Measurements from ENCODE around the gene AMBN. TPM values are rescaled to one million over a fixed set of nuclear protein-coding genes. Genes with fewer than 3 reads are reported as not detected.

AMBN gene
- total RNA-seq, 1 experiment from 2014 or later: not detected

DNA sequence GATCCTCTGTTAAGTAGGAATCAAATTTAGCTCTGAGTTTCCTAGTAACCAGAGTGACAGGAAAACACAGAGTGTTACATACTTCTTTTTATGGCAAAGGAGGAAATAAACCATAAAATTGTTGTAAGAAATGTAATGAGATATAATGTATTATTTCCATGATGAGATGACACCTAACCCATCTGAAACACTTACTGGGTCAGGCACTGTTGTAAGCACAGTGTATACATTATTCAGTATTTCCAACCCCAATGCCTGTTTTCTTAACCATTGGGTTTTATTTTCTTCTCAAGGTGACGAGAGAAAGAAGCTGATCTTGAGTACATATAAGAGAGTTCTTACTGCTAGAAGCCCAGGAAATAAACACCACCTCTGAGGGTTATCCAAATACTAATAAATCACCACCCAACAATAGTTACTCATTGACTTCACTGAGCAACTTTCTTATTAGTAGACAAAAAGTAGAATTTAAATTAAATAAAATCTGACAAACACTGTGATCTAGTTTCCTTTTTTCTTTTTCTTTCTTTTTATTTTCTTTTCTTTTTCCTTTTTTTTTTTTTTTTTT is 32.3 kb downstream of the AMBN start:
- ChIA-PET RAD21 (ENCODE audit: low non-redundant PET in 1 of 2, low total read pairs in 2 of 2, uncharacterized antibody in 2 of 2, unreplicated experiment in 2 of 2) (no interaction called here), CTCF (no interaction called here), POLR2A (no interaction called here)
- DNase-seq (ENCODE audit: low read depth, low spot score) (no peak), ATAC-seq (no peak)
- Histone ChIP-seq H3K4me2 (ENCODE audit: low read length) (no peak overlapping the region), H3K79me2 (ENCODE audit: insufficient read depth, low read length) (no peaks in the 10 kb centered on the region), H3K4me3 (replicated peaks in 1 of 2; ENCODE audit: low read depth in 1 of 2, low read length in 2 of 2) (no peak overlapping the region), H2AFZ (ENCODE audit: low read depth, low read length, poor library complexity, severe bottlenecking) (peak overlapping the region; percentile 7), H3K9me2 (ENCODE audit: insufficient read depth) (no peaks in the 10 kb centered on the region), H3K27me3 (ENCODE audit: insufficient read depth, low read length) (no peaks in the 10 kb centered on the region), H3K9ac (ENCODE audit: low read length) (no peak overlapping the region), H3K27ac (ENCODE audit: low read depth, low read length) (no peak overlapping the region), H4K20me1 (ENCODE audit: insufficient read depth) (no peaks in the 10 kb centered on the region), H3K4me1 (ENCODE audit: control insufficient read depth in 1 of 2, insufficient read depth in 2 of 2, low read length in 2 of 2) (no peaks in the 10 kb centered on the region), H3K9me3 (ENCODE audit: control insufficient read depth in 1 of 2, insufficient read depth in 1 of 2, low read depth in 1 of 2, low read length in 2 of 2) (no peaks in the 10 kb centered on the region), H3K36me3 (ENCODE audit: control insufficient read depth in 1 of 2, insufficient read depth in 2 of 2, low read length in 2 of 2) (no peaks in the 10 kb centered on the region; a peak in 1 of 4 replicates)
- BruUV-seq (replicated peaks): no TSS peak
- no peak for TF ChIP-seq JUND (IDR thresholded peaks at IDR 0.05)
- TF ChIP-seq ZNF274 (IDR thresholded peaks at IDR 0.05; ENCODE audit: low read depth, low read length): no peak
- TF ChIP-seq, protein P1, sequence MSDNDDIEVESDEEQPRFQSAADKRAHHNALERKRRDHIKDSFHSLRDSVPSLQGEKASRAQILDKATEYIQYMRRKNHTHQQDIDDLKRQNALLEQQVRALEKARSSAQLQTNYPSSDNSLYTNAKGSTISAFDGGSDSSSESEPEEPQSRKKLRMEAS (IDR thresholded peaks at IDR 0.05): no peak
- TF ChIP-seq ELF1 (IDR thresholded peaks at IDR 0.05; ENCODE audit: borderline replicate concordance, low read depth): no peak
- TF ChIP-seq SP1 (IDR thresholded peaks at IDR 0.05; ENCODE audit: low read depth): no peak
- TF ChIP-seq ATF3 (IDR thresholded peaks at IDR 0.05): no peak
- TF ChIP-seq POLR2A (IDR thresholded peaks at IDR 0.05; ENCODE audit: borderline replicate concordance, extremely low read depth, insufficient read depth, insufficient read length): no peak
- TF ChIP-seq FOSL1 (IDR thresholded peaks at IDR 0.05; ENCODE audit: low read depth): no peak
- TF ChIP-seq, protein P2, sequence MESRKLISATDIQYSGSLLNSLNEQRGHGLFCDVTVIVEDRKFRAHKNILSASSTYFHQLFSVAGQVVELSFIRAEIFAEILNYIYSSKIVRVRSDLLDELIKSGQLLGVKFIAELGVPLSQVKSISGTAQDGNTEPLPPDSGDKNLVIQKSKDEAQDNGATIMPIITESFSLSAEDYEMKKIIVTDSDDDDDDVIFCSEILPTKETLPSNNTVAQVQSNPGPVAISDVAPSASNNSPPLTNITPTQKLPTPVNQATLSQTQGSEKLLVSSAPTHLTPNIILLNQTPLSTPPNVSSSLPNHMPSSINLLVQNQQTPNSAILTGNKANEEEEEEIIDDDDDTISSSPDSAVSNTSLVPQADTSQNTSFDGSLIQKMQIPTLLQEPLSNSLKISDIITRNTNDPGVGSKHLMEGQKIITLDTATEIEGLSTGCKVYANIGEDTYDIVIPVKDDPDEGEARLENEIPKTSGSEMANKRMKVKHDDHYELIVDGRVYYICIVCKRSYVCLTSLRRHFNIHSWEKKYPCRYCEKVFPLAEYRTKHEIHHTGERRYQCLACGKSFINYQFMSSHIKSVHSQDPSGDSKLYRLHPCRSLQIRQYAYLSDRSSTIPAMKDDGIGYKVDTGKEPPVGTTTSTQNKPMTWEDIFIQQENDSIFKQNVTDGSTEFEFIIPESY (IDR thresholded peaks at IDR 0.05; ENCODE audit: extremely low read depth, insufficient replicate concordance, low read length): no peak
- no peak for TF ChIP-seq EZH2 (IDR thresholded peaks at IDR 0.05)
- TF ChIP-seq TCF7L2 (IDR thresholded peaks at IDR 0.05; ENCODE audit: borderline replicate concordance, extremely low read depth, insufficient read depth, insufficient read length): no peak
- TF ChIP-seq POLR2AphosphoS5 (IDR thresholded peaks at IDR 0.05; ENCODE audit: low read depth, low read length): no peak
- TF ChIP-seq EGR1 (IDR thresholded peaks at IDR 0.05; ENCODE audit: low read depth): no peak
- TF ChIP-seq SIN3A (IDR thresholded peaks at IDR 0.05; ENCODE audit: low read depth): no peak
- no peak for TF ChIP-seq SRF (IDR thresholded peaks at IDR 0.05; ENCODE audit: low read depth)
- TF ChIP-seq EZH2phosphoT487 (IDR thresholded peaks at IDR 0.05; ENCODE audit: borderline replicate concordance): no peak
- TF ChIP-seq, protein P3, sequence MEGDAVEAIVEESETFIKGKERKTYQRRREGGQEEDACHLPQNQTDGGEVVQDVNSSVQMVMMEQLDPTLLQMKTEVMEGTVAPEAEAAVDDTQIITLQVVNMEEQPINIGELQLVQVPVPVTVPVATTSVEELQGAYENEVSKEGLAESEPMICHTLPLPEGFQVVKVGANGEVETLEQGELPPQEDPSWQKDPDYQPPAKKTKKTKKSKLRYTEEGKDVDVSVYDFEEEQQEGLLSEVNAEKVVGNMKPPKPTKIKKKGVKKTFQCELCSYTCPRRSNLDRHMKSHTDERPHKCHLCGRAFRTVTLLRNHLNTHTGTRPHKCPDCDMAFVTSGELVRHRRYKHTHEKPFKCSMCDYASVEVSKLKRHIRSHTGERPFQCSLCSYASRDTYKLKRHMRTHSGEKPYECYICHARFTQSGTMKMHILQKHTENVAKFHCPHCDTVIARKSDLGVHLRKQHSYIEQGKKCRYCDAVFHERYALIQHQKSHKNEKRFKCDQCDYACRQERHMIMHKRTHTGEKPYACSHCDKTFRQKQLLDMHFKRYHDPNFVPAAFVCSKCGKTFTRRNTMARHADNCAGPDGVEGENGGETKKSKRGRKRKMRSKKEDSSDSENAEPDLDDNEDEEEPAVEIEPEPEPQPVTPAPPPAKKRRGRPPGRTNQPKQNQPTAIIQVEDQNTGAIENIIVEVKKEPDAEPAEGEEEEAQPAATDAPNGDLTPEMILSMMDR (IDR thresholded peaks at IDR 0.05 in 2 of 3, conservative IDR thresholded peaks at IDR 0.05 in 1 of 3; ENCODE audit: borderline replicate concordance in 1 of 3, insufficient read depth in 1 of 3, low read depth in 2 of 3, low read length in 2 of 3): no peak
- intact Hi-C loops (cut with micrococcal nuclease): no loop called here
